ENCODE measurements around the gene TMEM217.

Gene TMEM217

DNA sequence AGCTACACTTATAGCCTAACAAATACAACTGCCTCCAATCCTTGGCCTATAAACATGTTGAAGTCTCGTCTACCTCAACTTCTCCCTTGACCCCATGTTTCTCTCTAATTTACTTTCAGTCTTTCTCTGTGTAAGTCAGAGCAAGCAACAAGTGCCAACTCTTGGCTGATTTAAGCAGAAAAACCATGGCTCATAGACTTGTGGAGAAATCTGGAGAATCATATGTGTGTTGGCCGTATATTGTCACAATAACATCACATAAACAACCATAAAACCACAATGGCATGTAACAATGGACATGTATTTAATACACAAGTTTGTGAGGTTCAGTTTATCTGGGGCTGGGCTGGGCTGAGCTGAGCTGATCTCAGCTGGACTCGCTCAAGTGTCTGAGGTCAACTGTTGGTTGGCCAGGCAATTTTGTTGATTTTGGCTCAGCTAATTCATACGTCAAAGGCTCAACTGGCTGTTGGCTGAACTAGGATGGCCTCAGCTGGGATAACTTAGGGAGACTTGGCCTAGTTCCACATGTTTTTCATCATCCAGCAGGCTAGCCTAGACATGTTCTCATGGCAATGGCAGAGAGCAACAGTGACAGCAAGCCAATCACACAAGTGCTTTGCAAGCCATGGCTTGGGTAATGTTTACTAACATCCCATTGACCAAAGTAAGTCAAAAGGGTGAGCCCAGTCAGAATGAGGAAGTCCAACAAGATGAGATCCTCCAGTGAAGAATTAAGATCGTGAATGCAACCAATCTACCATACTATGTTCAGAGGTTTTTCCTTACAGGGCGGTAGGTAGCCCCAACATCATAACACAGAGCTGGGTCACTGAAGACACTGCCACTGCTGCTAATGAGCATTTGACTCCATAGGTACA, 13.3 kb downstream of the TMEM217 start:
- Histone ChIP-seq H3K9me3 (ENCODE audit: control insufficient read depth, low read length) (peaks cover 2% of the 10 kb centered on the region), H3K27ac (ENCODE audit: low read length, poor library complexity, severe bottlenecking) (peak overlapping the region; percentile 100), H2AK5ac (ENCODE audit: low read length, severe bottlenecking) (peak overlapping the region; percentile 98), H3K9ac (ENCODE audit: low read length) (peak overlapping the region; percentile 84), H3K23ac (ENCODE audit: low read length in 2 of 2) (no peak overlapping the region), H3K4me2 (ENCODE audit: low read length, poor library complexity, severe bottlenecking) (no peak overlapping the region), H3K36me3 (ENCODE audit: control insufficient read depth in 1 of 2, insufficient read depth in 2 of 2, low read depth in 1 of 2, low read length in 2 of 2) (no peaks in the 10 kb centered on the region), H3K4ac (ENCODE audit: low read depth in 1 of 2, low read length in 2 of 2) (peak overlapping the region; percentile 87 to 93), H3K4me1 (ENCODE audit: control insufficient read depth, insufficient read depth, low read depth, low read length) (peaks cover 15% of the 10 kb centered on the region), H2BK5ac (ENCODE audit: low read depth, low read length, poor library complexity, severe bottlenecking) (peak overlapping the region; percentile 95), H4K8ac (ENCODE audit: low read length) (peak overlapping the region; percentile 92), H2AFZ (ENCODE audit: low read depth, low read length) (peak overlapping the region; percentile 62), H2BK12ac (ENCODE audit: low read length in 2 of 2) (peak overlapping the region; percentile 78 to 99), H2BK15ac (ENCODE audit: low read depth, poor library complexity, severe bottlenecking) (no peak overlapping the region), H3K4me3 (ENCODE audit: insufficient read depth in 1 of 2, low read depth in 1 of 2, low read length in 2 of 2) (peak overlapping the region in 1 of 2 experiments; percentile 29), H3K79me1 (replicated peaks; ENCODE audit: low read length, poor library complexity, severe bottlenecking) (no peaks in the 10 kb centered on the region), H4K91ac (ENCODE audit: low read length) (peak overlapping the region; percentile 81), H3K27me3 (ENCODE audit: control insufficient read depth in 1 of 2, insufficient read depth in 1 of 2, low read length in 2 of 2) (no peaks in the 10 kb centered on the region), H2BK120ac (ENCODE audit: low read depth, low read length) (peak overlapping the region; percentile 90), H3K14ac (ENCODE audit: low read length in 2 of 2) (peak overlapping the region; percentile 2 to 93), H3K18ac (ENCODE audit: low read depth in 1 of 2, low read length in 2 of 2) (peak overlapping the region; percentile 93 to 96)
- 71% methylated on average over 5 of the region's 6 CpGs for WGBS
- DNase-seq, result peak; percentile 100

GRCh38 chr6:37243816-37244370, 14.1 kb downstream of the TMEM217 start:
- H3K23ac ChIP-seq (ENCODE audit: low read length in 2 of 2), result no peak overlapping the region
- peak overlapping the region; percentile 100 for H3K27ac ChIP-seq (ENCODE audit: low read length, poor library complexity, severe bottlenecking)
- no peak overlapping the region for H3K4me2 ChIP-seq (ENCODE audit: low read length, poor library complexity, severe bottlenecking)
- peak overlapping the region; percentile 78 for H2BK15ac ChIP-seq (ENCODE audit: low read depth, poor library complexity, severe bottlenecking)
- no peak for DNase-seq
- no peak overlapping the region for H2AFZ ChIP-seq (ENCODE audit: low read depth, low read length)
- H3K79me1 ChIP-seq (replicated peaks; ENCODE audit: low read length, poor library complexity, severe bottlenecking), result no peaks in the 10 kb centered on the region
- peak overlapping the region; percentile 84 for H3K9ac ChIP-seq (ENCODE audit: low read length)
- H3K4me3 ChIP-seq (ENCODE audit: insufficient read depth in 1 of 2, low read depth in 1 of 2, low read length in 2 of 2), result no peak overlapping the region
- peak overlapping the region in 1 of 2 experiments; percentile 71 for H3K4ac ChIP-seq (ENCODE audit: low read depth in 1 of 2, low read length in 2 of 2)
- H4K8ac ChIP-seq (ENCODE audit: low read length), result peak overlapping the region; percentile 88
- peak overlapping the region; percentile 96 for H4K91ac ChIP-seq (ENCODE audit: low read length)
- peak overlapping the region; percentile 50 to 99 for H2BK12ac ChIP-seq (ENCODE audit: low read length in 2 of 2)
- H3K14ac ChIP-seq (ENCODE audit: low read length in 2 of 2), result peak overlapping the region in 1 of 2 experiments; percentile 2
- H2AK5ac ChIP-seq (ENCODE audit: low read length, severe bottlenecking), result peak overlapping the region; percentile 100
- H3K18ac ChIP-seq (ENCODE audit: low read depth in 1 of 2, low read length in 2 of 2), result peak overlapping the region; percentile 94 to 97
- H3K27me3 ChIP-seq (ENCODE audit: control insufficient read depth in 1 of 2, insufficient read depth in 1 of 2, low read length in 2 of 2), result no peaks in the 10 kb centered on the region
- peak overlapping the region; percentile 70 for H2BK5ac ChIP-seq (ENCODE audit: low read depth, low read length, poor library complexity, severe bottlenecking)
- 93% methylated on average over 2 of the region's 3 CpGs for WGBS
- H2BK120ac ChIP-seq (ENCODE audit: low read depth, low read length), result peak overlapping the region; percentile 66
- peaks cover 15% of the 10 kb centered on the region for H3K4me1 ChIP-seq (ENCODE audit: control insufficient read depth, insufficient read depth, low read depth, low read length)
- H3K36me3 ChIP-seq (ENCODE audit: control insufficient read depth in 1 of 2, insufficient read depth in 2 of 2, low read depth in 1 of 2, low read length in 2 of 2), result no peaks in the 10 kb centered on the region
- H3K9me3 ChIP-seq (ENCODE audit: control insufficient read depth, low read length), result no peaks in the 10 kb centered on the region

GRCh38 chr6:37243131-37243815, 14.7 kb downstream of the TMEM217 start:
- Histone ChIP-seq H3K4me3 (ENCODE audit: insufficient read depth in 1 of 2, low read depth in 1 of 2, low read length in 2 of 2) (no peak overlapping the region), H3K4ac (ENCODE audit: low read depth in 1 of 2, low read length in 2 of 2) (peak overlapping the region in 1 of 2 experiments; percentile 9), H3K14ac (ENCODE audit: low read length in 2 of 2) (no peak overlapping the region), H3K9ac (ENCODE audit: low read length) (peak overlapping the region; percentile 84), H3K36me3 (ENCODE audit: control insufficient read depth in 1 of 2, insufficient read depth in 2 of 2, low read depth in 1 of 2, low read length in 2 of 2) (no peaks in the 10 kb centered on the region), H3K4me1 (ENCODE audit: control insufficient read depth, insufficient read depth, low read depth, low read length) (peaks cover 15% of the 10 kb centered on the region), H2BK120ac (ENCODE audit: low read depth, low read length) (peak overlapping the region; percentile 66), H4K8ac (ENCODE audit: low read length) (peak overlapping the region; percentile 88), H2AK5ac (ENCODE audit: low read length, severe bottlenecking) (peak overlapping the region; percentile 100), H2AFZ (ENCODE audit: low read depth, low read length) (no peak overlapping the region), H3K27me3 (ENCODE audit: control insufficient read depth in 1 of 2, insufficient read depth in 1 of 2, low read length in 2 of 2) (no peaks in the 10 kb centered on the region), H2BK12ac (ENCODE audit: low read length in 2 of 2) (peak overlapping the region; percentile 93 to 99), H3K18ac (ENCODE audit: low read depth in 1 of 2, low read length in 2 of 2) (peak overlapping the region; percentile 94 to 97), H2BK5ac (ENCODE audit: low read depth, low read length, poor library complexity, severe bottlenecking) (peak overlapping the region; percentile 99), H2BK15ac (ENCODE audit: low read depth, poor library complexity, severe bottlenecking) (peak overlapping the region; percentile 78), H3K9me3 (ENCODE audit: control insufficient read depth, low read length) (no peaks in the 10 kb centered on the region), H3K79me1 (replicated peaks; ENCODE audit: low read length, poor library complexity, severe bottlenecking) (no peaks in the 10 kb centered on the region), H3K4me2 (ENCODE audit: low read length, poor library complexity, severe bottlenecking) (no peak overlapping the region), H3K27ac (ENCODE audit: low read length, poor library complexity, severe bottlenecking) (peak overlapping the region; percentile 100), H3K23ac (ENCODE audit: low read length in 2 of 2) (no peak overlapping the region), H4K91ac (ENCODE audit: low read length) (peak overlapping the region; percentile 96)
- WGBS, result 89% methylated on average over 8 of the region's 8 CpGs
- no peak for DNase-seq

Measured in mesenchymal stem cell (in vitro differentiated cells and primary cell).